IPS-15b (cell line): ENCODE data around the gene ZNF768.
A peak's percentile ranks its signal among the peaks of the same experiment; 100 is the strongest.
"Not testable (repeated sequence)": the region's sequence is repeated elsewhere in the genome, so short reads cannot be mapped to it uniquely, and the experiment has no call there.

Experiments used
- H3K27me3 ChIP-seq: one replicate; pipeline ENCODE4 v1.6.1; 2013; ENCODE audit warnings: low read length; ENCODE audit not compliant: control insufficient read depth, insufficient read depth
- H3K36me3 ChIP-seq: one replicate; pipeline ENCODE4 v1.6.1; 2013; ENCODE audit warnings: low read length; ENCODE audit not compliant: control insufficient read depth, insufficient read depth
- H3K4me1 ChIP-seq: one replicate; pipeline ENCODE4 v1.6.1; 2013; ENCODE audit warnings: mild to moderate bottlenecking, low read length; ENCODE audit not compliant: control insufficient read depth, insufficient read depth
- H3K4me3 ChIP-seq: one replicate; pipeline ENCODE4 v1.5.1; 2013; ENCODE audit warnings: low read depth, low read length
- H3K9ac ChIP-seq: one replicate; pipeline ENCODE4 v1.6.1; 2013; ENCODE audit warnings: low read depth, mild to moderate bottlenecking, low read length
- H3K9me3 ChIP-seq: one replicate; pipeline ENCODE4 v1.6.1; 2013; ENCODE audit warnings: mild to moderate bottlenecking, low read length; ENCODE audit not compliant: control insufficient read depth, insufficient read depth

ZNF768 gene

GRCh38 chr16:30526823-30527634, 663 bp upstream of the ZNF768 start:
- Histone ChIP-seq H3K9ac (peak overlapping the region; percentile 83), H3K4me1 (peaks cover 8% of the 10 kb centered on the region), H3K9me3 (no peaks in the 10 kb centered on the region), H3K4me3 (peak overlapping the region; percentile 82), H3K27me3 (no peaks in the 10 kb centered on the region), H3K36me3 (peaks cover 3% of the 10 kb centered on the region)

GRCh38 chr16:30525844-30526136, 576 bp downstream of the ZNF768 start:
- Histone ChIP-seq H3K4me1 (peaks cover 8% of the 10 kb centered on the region), H3K27me3 (no peaks in the 10 kb centered on the region), H3K9me3 (no peaks in the 10 kb centered on the region), H3K9ac (no peak overlapping the region), H3K4me3 (peak overlapping the region; percentile 62), H3K36me3 (peaks cover 2% of the 10 kb centered on the region)

DNA sequence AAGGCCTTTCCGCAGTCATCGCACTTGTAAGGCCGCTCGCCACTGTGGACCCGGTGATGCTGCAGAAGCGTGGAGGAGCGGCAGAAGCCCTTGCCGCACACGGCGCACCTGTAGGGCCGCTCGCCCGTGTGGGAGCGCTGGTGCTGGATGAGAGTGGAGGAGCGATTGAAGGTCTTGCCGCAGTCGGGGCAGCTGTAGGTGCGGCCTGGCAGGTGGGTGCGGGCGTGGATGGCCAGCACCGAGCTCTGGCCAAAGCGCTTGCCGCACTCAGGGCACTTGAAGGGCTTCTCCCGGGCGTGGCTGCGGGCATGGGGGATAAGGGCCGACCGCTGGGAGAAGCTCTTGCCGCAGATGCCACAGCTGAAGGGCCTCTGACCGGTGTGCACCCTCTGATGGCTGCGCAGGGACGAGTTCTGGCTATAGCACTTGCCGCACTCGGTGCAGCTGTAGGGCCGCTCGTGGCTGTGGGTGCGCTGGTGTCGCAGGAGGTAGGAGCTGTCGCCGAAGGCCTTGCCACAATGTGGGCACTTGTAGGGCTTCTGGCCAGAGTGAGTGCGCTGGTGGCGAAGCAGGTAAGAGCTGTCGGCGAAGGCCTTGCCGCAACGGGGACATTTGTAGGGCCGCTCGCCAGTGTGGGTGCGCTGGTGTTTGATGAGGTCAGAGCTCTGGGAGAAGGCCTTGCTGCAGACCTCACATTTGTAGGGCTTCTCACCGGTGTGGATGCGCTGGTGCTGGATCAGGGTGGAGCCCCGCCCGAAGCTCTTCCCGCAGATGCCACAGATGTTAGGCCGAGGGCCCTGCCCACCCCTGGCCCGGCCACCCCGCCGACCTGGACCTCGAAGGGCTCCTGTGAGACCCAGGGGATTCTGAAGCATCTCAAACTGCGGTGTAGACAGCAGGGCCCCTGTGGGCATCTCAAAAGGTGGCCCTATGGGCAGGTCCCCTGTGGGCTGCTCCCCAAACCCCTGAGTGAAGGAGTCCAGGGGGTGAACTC, 1.5 kb downstream of the ZNF768 start:
- H3K36me3 ChIP-seq: no peaks in the 10 kb centered on the region
- H3K4me3 ChIP-seq: no peak overlapping the region
- no peaks in the 10 kb centered on the region for H3K9me3 ChIP-seq
- no peak overlapping the region for H3K9ac ChIP-seq
- H3K4me1 ChIP-seq: peaks cover 8% of the 10 kb centered on the region
- no peaks in the 10 kb centered on the region for H3K27me3 ChIP-seq

DNA sequence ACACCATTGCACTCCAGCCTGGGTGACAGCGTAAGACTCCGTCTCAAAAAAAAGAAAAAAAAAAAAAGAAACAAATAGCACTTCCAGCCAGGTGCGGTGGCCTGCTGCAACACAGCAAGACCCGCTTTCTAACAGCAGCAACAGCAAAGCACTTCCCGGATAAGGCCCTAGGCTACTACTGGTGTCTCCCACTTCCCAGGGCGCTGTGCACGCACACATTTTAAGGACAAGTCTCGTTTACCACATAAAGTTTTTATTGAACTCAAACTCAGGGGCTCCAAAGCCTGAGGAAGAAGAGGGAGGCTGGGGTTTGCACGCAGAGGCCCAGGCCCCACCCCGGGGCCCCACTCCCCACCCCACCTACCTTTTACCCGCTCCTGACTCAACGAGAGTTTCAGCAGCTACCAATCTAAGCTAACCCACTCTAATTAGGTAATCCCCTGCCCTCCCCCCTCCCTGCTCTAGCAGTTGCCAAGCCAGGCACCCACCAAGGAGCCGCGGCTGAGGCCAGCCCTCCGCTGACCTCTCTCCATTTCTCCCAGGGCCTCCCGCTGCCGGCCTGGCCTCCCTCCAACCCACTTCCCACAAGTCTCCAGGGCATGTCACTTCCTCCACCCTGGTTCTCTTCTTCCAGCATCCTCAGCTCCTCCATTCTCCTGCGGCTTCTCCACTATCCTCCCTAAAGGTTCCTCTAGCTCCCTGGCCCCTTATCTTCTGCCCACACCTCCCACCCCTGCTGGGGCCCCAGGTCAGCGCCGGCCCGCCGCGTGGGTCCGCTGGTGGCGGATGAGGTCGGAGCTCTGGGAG, 2.4 kb downstream of the ZNF768 start:
- Histone ChIP-seq H3K27me3 (no peaks in the 10 kb centered on the region), H3K9ac (no peak overlapping the region)

DNA sequence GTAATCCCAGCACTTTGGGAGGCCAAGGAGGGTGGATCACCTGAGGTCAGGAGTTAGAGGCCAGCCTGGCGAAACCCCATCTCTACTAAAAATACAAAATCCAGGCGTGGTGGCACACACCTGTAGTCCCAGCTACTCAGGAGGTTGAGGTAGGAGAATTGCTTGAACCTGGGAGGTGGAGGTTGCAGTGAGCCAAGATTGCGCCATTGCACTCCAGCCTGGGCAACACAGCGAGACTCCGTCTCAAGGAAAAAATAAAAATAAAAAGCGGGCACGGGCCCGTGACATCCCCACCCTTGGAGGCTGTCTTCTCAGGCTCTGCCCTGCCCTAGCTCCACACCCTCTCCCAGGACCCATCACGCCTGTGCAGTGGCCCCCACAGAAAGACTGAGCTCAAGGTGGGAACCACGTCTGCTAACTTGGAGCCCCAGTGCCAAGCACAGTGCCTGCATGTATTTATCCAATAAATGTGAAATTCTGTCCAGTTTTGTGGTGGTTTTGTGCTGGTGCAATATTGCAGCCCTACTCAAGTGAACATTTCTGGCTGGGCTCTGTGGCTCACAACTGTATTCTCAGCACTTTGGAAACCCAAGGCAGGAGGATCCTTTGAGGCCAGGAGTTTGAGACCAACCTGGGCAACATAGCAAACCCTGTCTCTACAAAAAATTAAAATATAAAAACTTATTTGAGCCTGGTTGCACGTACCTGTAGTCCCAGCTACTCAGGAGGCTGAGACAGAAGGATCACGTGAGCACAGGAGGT, 3.5 kb downstream of the ZNF768 start:
- not testable (repeated sequence) for H3K9ac ChIP-seq, H3K9me3 ChIP-seq, H3K36me3 ChIP-seq, H3K4me1 ChIP-seq, H3K4me3 ChIP-seq, H3K27me3 ChIP-seq

More for the DNA sequence above, 2.4 kb downstream of the ZNF768 start:
- Histone ChIP-seq H3K4me3 (no peak overlapping the region), H3K36me3 (no peaks in the 10 kb centered on the region), H3K9me3 (no peaks in the 10 kb centered on the region), H3K4me1 (peaks cover 8% of the 10 kb centered on the region)

DNA sequence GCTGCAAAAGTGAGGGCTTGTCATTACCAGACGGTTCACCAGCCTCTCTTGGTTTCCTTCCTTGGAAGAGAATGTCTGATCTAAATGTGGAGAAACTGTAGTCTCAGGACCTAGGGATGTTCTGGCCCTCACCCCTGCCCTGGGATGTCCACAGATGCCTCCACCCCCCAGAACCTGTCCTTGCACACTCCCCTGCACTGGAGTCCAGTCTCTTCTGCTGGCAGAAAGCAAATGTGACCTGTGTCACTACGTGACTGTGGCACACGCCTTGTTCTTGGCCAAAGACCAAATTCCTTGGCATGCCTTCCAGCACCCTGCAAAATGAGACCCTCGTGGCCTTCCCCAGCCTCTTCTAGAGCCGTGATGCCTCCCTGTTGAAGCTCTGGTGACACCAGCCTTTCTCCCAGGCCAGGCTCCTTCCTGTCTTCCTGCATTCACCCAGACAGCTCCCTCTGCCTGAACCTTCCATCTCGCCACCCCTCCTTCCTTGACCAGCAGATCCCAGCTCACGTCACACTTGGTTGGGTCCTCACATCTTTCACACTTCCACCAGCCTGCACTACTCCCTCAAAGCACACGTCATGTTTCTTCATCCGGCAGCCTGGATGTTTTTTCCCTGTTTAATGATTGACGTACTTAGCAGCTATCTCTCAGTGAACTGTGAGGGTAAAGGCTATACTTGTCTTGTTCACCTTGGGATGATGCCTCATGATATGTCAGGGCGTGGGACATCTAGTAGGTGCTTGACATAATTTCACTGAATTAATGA, 4.3 kb downstream of the ZNF768 start:
- H3K9ac ChIP-seq: no peak overlapping the region
- H3K4me3 ChIP-seq: no peak overlapping the region
- no peaks in the 10 kb centered on the region for H3K36me3 ChIP-seq
- H3K27me3 ChIP-seq: no peaks in the 10 kb centered on the region
- H3K4me1 ChIP-seq: peaks cover 2% of the 10 kb centered on the region
- no peaks in the 10 kb centered on the region for H3K9me3 ChIP-seq

DNA sequence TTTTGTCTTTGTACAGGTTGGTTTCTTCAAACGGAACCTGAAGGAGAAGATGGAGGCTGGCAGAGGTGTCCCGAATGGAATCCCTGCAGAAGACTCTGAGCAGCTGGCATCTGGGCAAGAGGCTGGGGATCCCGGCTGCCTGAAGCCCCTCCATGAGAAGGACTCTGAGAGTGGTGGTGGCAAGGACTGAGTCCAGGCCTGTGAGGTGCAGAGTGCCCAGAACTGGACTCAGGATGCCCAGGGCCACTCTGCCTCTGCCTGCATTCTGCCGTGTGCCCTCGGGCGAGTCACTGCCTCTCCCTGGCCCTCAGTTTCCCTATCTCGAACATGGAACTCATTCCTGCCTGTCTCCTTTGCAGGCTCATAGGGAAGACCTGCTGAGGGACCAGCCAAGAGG, 4.9 kb downstream of the ZNF768 start:
- Histone ChIP-seq H3K27me3 (no peaks in the 10 kb centered on the region), H3K9me3 (no peaks in the 10 kb centered on the region), H3K36me3 (no peaks in the 10 kb centered on the region), H3K9ac (no peak overlapping the region), H3K4me1 (peaks cover 2% of the 10 kb centered on the region), H3K4me3 (no peak overlapping the region)

GRCh38 chr16:30519120-30520049, 7.0 kb downstream of the ZNF768 start:
- H3K4me1 ChIP-seq: no peaks in the 10 kb centered on the region
- H3K9ac ChIP-seq: no peak overlapping the region
- H3K4me3 ChIP-seq: no peak overlapping the region
- no peaks in the 10 kb centered on the region for H3K27me3 ChIP-seq
- no peaks in the 10 kb centered on the region for H3K9me3 ChIP-seq
- no peaks in the 10 kb centered on the region for H3K36me3 ChIP-seq

GRCh38 chr16:30518552-30518951, 7.8 kb downstream of the ZNF768 start:
- no peak overlapping the region for H3K4me3 ChIP-seq
- no peaks in the 10 kb centered on the region for H3K4me1 ChIP-seq
- H3K27me3 ChIP-seq: no peaks in the 10 kb centered on the region
- H3K9ac ChIP-seq: no peak overlapping the region
- no peaks in the 10 kb centered on the region for H3K36me3 ChIP-seq
- no peaks in the 10 kb centered on the region for H3K9me3 ChIP-seq

GRCh38 chr16:30515275-30515674, 11.1 kb downstream of the ZNF768 start:
- Histone ChIP-seq H3K27me3 (no peaks in the 10 kb centered on the region), H3K9ac (no peak overlapping the region), H3K36me3 (no peaks in the 10 kb centered on the region), H3K9me3 (no peaks in the 10 kb centered on the region), H3K4me1 (no peaks in the 10 kb centered on the region), H3K4me3 (no peak overlapping the region)
